SU-DHL-6 (cell line): ENCODE data around the gene ATP5IF1.
A peak's percentile ranks its signal among the peaks of the same experiment; 100 is the strongest.

Experiments
- H2AFZ ChIP-seq: fragments of 200-600 bp; sonication (generic); 2 replicates; pipeline ENCODE4 v1.6.1; 2014; ENCODE audit warnings: low read depth, mild to moderate bottlenecking, moderate library complexity, mixed read lengths, antibody characterized with exemption, low read length; ENCODE audit not compliant: severe bottlenecking
- H3F3A ChIP-seq: fragments of 200-600 bp; shearing (Covaris generic); 2 replicates; pipeline ENCODE4 v1.6.0; 2016; ENCODE audit warnings: antibody characterized with exemption, mild to moderate bottlenecking; ENCODE audit not compliant: insufficient read depth
- H3K27ac ChIP-seq: fragments of 200-600 bp; sonication (generic); 2 replicates; pipeline ENCODE4 v1.5.1; 2016; ENCODE audit warnings: low read depth, mild to moderate bottlenecking, low read length, moderate library complexity, mixed read lengths
- H3K27me3 ChIP-seq: fragments of 200-600 bp; sonication (generic), shearing (Covaris generic); 2 replicates; pipeline ENCODE4 v1.6.0; 2014; ENCODE audit warnings: mild to moderate bottlenecking, low read length
- H3K36me3 ChIP-seq: fragments of 200-600 bp; sonication (generic); 2 replicates; pipeline ENCODE4 v1.6.1; 2014; ENCODE audit warnings: mild to moderate bottlenecking, low read length, mixed read lengths
- H3K4me2 ChIP-seq: fragments of 300-600, 200-600 bp; shearing (Covaris generic), sonication (generic); 2 replicates; pipeline ENCODE4 v1.6.0; 2014; ENCODE audit warnings: low read length, low read depth, mild to moderate bottlenecking; ENCODE audit not compliant: poor library complexity, severe bottlenecking
- H3K4me3 ChIP-seq: fragments of 200-600 bp; sonication (generic); 2 replicates; pipeline ENCODE4 v1.5.1; 2014; ENCODE audit warnings: antibody characterized with exemption, low read length, mild to moderate bottlenecking, mixed read lengths; ENCODE audit not compliant: insufficient read depth, poor library complexity, severe bottlenecking
- H3K79me2 ChIP-seq: fragments of 200-600 bp; sonication (generic); 2 replicates; pipeline ENCODE4 v1.6.1; 2014; ENCODE audit warnings: mild to moderate bottlenecking, low read length, moderate library complexity; ENCODE audit not compliant: insufficient read depth
- H3K9ac ChIP-seq: fragments of 200-600 bp; sonication (generic); 2 replicates; pipeline ENCODE4 v1.7.0; 2014; ENCODE audit warnings: mild to moderate bottlenecking, low read length
- H3K9me2 ChIP-seq: fragments of 200-600 bp; sonication (generic); replicated peaks from 2 replicates; pipeline ENCODE4 v1.6.1; 2014; ENCODE audit warnings: low read length; ENCODE audit not compliant: insufficient read depth
- H3K9me3 ChIP-seq: fragments of 200-600 bp; sonication (generic); 2 replicates; pipeline ENCODE4 v1.6.1; 2014; ENCODE audit warnings: low read length, mixed read lengths; ENCODE audit not compliant: insufficient read depth
- H4K20me1 ChIP-seq: fragments of 200-600 bp; sonication (generic); 2 replicates; pipeline ENCODE4 v1.6.1; 2014; ENCODE audit warnings: low read depth, mild to moderate bottlenecking, antibody characterized with exemption, low read length, moderate library complexity, mixed read lengths
- EZH2phosphoT487 ChIP-seq: fragments of 200-600 bp; sonication (generic), shearing (Covaris generic); conservative IDR thresholded peaks from 2 replicates; pipeline ENCODE4 v1.6.1; 2018; ENCODE audit warnings: mild to moderate bottlenecking, antibody characterized with exemption, low read length, moderate library complexity, mixed read lengths
- TF ChIP-seq, protein P1 (sequence below): fragments of 200-600 bp; sonication (generic); IDR thresholded peaks from one replicate; pipeline ENCODE4 v1.5.1; 2017; ENCODE audit warnings: antibody characterized with exemption, mild to moderate bottlenecking, low read length, moderate library complexity; ENCODE audit not compliant: insufficient read depth, poor library complexity, severe bottlenecking

Gene ATP5IF1

DNA sequence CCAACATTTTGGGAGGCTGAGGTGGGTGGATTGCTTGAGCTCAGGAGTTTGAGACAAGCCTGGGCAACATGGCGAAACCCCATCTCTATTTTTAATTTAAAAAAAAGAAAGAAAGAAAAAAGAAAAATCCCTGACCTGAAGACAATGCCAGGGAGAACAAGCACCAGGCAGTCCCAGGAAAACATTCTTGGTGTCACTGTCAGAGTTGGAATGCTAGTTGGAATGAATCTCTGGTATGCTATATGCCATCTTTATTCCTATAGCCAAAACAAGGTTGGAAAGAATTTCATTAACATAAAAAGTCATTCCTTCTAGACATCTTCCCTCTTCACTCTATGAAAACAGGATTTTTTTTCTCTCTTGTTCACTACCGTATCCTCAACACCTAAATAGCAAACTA is 5.9 kb upstream of the ATP5IF1 start:
- H4K20me1 ChIP-seq, result no peaks in the 10 kb centered on the region

DNA sequence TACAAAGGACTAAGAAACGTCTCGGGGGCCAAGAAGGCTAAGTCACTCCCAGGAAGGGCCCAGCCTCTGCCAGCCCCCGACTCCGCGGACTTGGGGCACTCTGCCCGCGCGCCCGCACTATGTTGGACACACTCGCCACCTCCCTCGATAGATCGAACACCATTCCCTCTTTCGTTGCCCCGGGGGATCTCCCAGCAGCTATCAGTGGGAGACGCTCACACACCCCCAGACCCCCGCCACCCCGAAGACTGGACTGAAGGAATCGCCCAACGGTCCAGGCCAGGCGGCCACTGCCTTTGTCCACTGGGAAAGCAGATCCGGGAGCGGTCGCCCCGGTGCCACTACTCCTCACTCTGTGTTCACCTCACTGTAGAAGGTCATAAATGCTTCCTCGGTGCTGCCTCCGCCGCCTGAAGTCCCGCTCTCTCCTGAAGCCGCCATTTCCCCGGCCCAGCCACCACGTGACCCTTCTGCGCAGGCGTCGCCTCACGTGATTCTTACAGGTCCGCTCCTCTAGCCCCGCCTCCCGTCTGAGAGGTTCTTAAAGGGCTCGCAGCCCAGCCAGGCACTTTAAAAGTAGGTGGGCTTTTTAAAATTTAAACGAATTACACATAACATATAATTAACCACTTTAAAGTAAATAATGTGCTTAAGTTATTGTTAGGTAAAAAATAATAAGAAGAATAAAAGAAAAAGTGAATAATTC is 3.2 kb upstream of the ATP5IF1 start, which contains the start of gene DNAJC8:
DNAJC8 (minus strand) TSS at position 472 of the 706 bp plus-strand sequence; CDS start at position 441, 31 bp downstream.
- Histone ChIP-seq H3K9ac (peak within 1 kb of the TSS; percentile 100), H4K20me1 (no peaks in the 10 kb centered on the region), H3K36me3 (peaks cover 26% of the 10 kb centered on the region), H3F3A (peaks cover 15% of the 10 kb centered on the region), H2AFZ (peak within 1 kb of the TSS; percentile 82), H3K4me2 (peak within 1 kb of the TSS; percentile 95), H3K4me3 (peak within 1 kb of the TSS; percentile 99), H3K27me3 (no peaks in the 10 kb centered on the region), H3K27ac (peak within 1 kb of the TSS; percentile 89), H3K9me3 (no peaks in the 10 kb centered on the region), H3K79me2 (peaks cover 64% of the 10 kb centered on the region), H3K9me2 (no peaks in the 10 kb centered on the region)
- TF ChIP-seq, protein P1, sequence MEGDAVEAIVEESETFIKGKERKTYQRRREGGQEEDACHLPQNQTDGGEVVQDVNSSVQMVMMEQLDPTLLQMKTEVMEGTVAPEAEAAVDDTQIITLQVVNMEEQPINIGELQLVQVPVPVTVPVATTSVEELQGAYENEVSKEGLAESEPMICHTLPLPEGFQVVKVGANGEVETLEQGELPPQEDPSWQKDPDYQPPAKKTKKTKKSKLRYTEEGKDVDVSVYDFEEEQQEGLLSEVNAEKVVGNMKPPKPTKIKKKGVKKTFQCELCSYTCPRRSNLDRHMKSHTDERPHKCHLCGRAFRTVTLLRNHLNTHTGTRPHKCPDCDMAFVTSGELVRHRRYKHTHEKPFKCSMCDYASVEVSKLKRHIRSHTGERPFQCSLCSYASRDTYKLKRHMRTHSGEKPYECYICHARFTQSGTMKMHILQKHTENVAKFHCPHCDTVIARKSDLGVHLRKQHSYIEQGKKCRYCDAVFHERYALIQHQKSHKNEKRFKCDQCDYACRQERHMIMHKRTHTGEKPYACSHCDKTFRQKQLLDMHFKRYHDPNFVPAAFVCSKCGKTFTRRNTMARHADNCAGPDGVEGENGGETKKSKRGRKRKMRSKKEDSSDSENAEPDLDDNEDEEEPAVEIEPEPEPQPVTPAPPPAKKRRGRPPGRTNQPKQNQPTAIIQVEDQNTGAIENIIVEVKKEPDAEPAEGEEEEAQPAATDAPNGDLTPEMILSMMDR, result no peak
- no peak for TF ChIP-seq EZH2phosphoT487

More for the DNA sequence above, 5.9 kb upstream of the ATP5IF1 start:
- peaks cover 39% of the 10 kb centered on the region for H3K36me3 ChIP-seq
- H3K9me2 ChIP-seq, result no peaks in the 10 kb centered on the region
- H3K9ac ChIP-seq, result no peak overlapping the region
- H3K27ac ChIP-seq, result no peak overlapping the region
- H3K79me2 ChIP-seq, result peaks cover 51% of the 10 kb centered on the region
- peaks cover 6% of the 10 kb centered on the region for H3F3A ChIP-seq
- no peaks in the 10 kb centered on the region for H3K27me3 ChIP-seq
- H2AFZ ChIP-seq, result no peak overlapping the region
- H3K4me3 ChIP-seq, result no peak overlapping the region
- peak overlapping the region; percentile 95 for H3K4me2 ChIP-seq
- no peak for TF ChIP-seq EZH2phosphoT487
- TF ChIP-seq, protein P1, result no peak
- no peaks in the 10 kb centered on the region for H3K9me3 ChIP-seq

DNA sequence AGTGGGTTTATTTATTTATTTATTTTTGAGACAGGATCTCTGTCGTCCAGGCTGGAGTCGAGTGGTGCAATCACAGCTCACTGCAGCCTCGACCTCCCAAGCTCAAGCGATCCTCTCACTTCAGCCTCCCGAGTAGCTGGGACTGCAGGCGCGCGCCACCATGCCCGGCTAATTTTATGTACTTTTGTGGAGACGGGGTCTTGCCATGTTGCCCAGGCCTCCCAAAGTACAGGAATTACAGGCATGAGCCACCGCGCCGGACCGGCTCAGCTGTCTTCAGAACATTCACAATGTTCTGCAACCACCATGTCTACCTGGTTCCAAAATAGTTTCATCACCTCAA is 2.7 kb upstream of the ATP5IF1 start:
- Histone ChIP-seq H3K9ac (no peak overlapping the region), H3K4me2 (peak overlapping the region; percentile 95), H3F3A (peaks cover 20% of the 10 kb centered on the region), H2AFZ (peak overlapping the region; percentile 82), H3K9me3 (no peaks in the 10 kb centered on the region), H3K79me2 (peaks cover 69% of the 10 kb centered on the region), H3K36me3 (peaks cover 29% of the 10 kb centered on the region), H3K9me2 (no peaks in the 10 kb centered on the region), H3K4me3 (peak overlapping the region; percentile 99), H3K27ac (peak overlapping the region; percentile 89; the same call in 1 of the 2 replicates), H4K20me1 (no peaks in the 10 kb centered on the region), H3K27me3 (no peaks in the 10 kb centered on the region)
- no peak for TF ChIP-seq EZH2phosphoT487
- TF ChIP-seq, protein P1, result no peak
